B cell (primary cell): ENCODE measurements around the gene LRRC58. TPM values are rescaled to one million over a fixed set of nuclear protein-coding genes. Genes with fewer than 3 reads are reported as not detected.

ENCODE experiments used
- ATAC-seq: fragments of 200-7000 bp; cut with Tn5 transposase; one replicate; pipeline ENCODE4 v1.10.0; 2021; ENCODE audit warnings: low read depth, mild to moderate bottlenecking, moderate number of reproducible peaks, moderate library complexity
- CTCF ChIA-PET: fragments of 350-600 bp; sonication (Branson Sonifier 250); formaldehyde crosslinking; loops from one replicate; lab custom pipeline; 2021; ENCODE audit warnings: antibody characterized with exemption, inconsistent platforms; lab: Charles Lee
- POLR2A ChIA-PET: fragments of 350-600 bp; sonication (Branson Sonifier 250); formaldehyde crosslinking; loops from one replicate; lab custom pipeline; 2021; ENCODE audit warnings: antibody characterized with exemption; lab: Charles Lee
- DNase-seq: peaks from one replicate; pipeline ENCODE4 v3.0.0; 2013
- H2AFZ ChIP-seq: 2 replicates; pipeline ENCODE4 v1.6.1; 2012; ENCODE audit warnings: mild to moderate bottlenecking, low read depth, low read length; ENCODE audit not compliant: insufficient read depth, poor library complexity, severe bottlenecking
- H3K27ac ChIP-seq, 2 donors: 1 replicate in 1 of 2; 2 replicates in 1 of 2; pipeline ENCODE4 v1.5.1; 2012 to 2013; ENCODE audit warnings: low read length in 2 of 2, mild to moderate bottlenecking in 2 of 2, moderate library complexity in 1 of 2
- H3K27me3 ChIP-seq, 4 experiments: fragments of 200-600 bp in 1 of 4; sonication (generic) in 1 of 4; replicated peaks in 1 of 4; 1 replicate in 2 of 4; 2 replicates in 2 of 4; pipeline versions ENCODE4 v1.6.1 to v1.7.0; 2013 to 2016; ENCODE audit warnings: low read length in 3 of 4, mild to moderate bottlenecking in 2 of 4, mixed read lengths in 1 of 4, moderate library complexity in 1 of 4; ENCODE audit not compliant: insufficient read depth in 4 of 4, control insufficient read depth in 3 of 4; ENCODE audit errors: control extremely low read depth in 1 of 4
- H3K36me3 ChIP-seq, 2 experiments: replicated peaks in 1 of 2; 1 replicate in 1 of 2; 2 replicates in 1 of 2; pipeline versions ENCODE4 v1.6.1 to v1.7.1; 2013; ENCODE audit warnings: low read length in 1 of 2; ENCODE audit not compliant: insufficient read depth in 2 of 2, control insufficient read depth in 1 of 2; ENCODE audit errors: control extremely low read depth in 1 of 2, extremely low read depth in 1 of 2
- H3K4me1 ChIP-seq, 2 donors: fragments of 200-600 bp in 1 of 2; sonication (generic) in 1 of 2; 1 replicate in 1 of 2; 2 replicates in 1 of 2; pipeline versions ENCODE4 v1.5.1 to v1.6.1; 2013 to 2017; ENCODE audit warnings: low read length in 2 of 2; ENCODE audit not compliant: control insufficient read depth in 2 of 2, insufficient read depth in 2 of 2
- H3K4me2 ChIP-seq: replicated peaks from 2 replicates; pipeline ENCODE3; 2012; ENCODE audit warnings: mild to moderate bottlenecking, low read depth, low read length; ENCODE audit not compliant: poor library complexity, severe bottlenecking
- H3K4me3 ChIP-seq, 5 experiments: fragments of 200-600 bp in 1 of 5; sonication (generic) in 1 of 5; 1 replicate in 3 of 5; 2 replicates in 2 of 5; pipeline versions ENCODE4 v1.5.1 to v1.7.0; 2011 to 2016; ENCODE audit warnings: low read length in 4 of 5, mild to moderate bottlenecking in 4 of 5, low read depth in 2 of 5, control low read depth in 1 of 5, moderate library complexity in 1 of 5; ENCODE audit not compliant: insufficient read depth in 1 of 5; ENCODE audit errors: control extremely low read depth in 1 of 5, extremely low read depth in 1 of 5
- H3K79me2 ChIP-seq: fragments of 200-600 bp; sonication (generic); one replicate; pipeline ENCODE4 v1.6.0; 2016; ENCODE audit warnings: low read length; ENCODE audit not compliant: control insufficient read depth, insufficient read depth
- H3K9ac ChIP-seq: fragments of 200-600 bp; sonication (generic); 2 replicates; pipeline ENCODE4 v1.6.1; 2017; ENCODE audit warnings: mild to moderate bottlenecking, low read length, moderate library complexity
- H3K9me3 ChIP-seq, 3 donors: one replicate each; pipeline versions ENCODE4 v1.6.1 to v1.7.1; 2013; ENCODE audit warnings: low read length in 2 of 3; ENCODE audit not compliant: control insufficient read depth in 2 of 3, insufficient read depth in 1 of 3; ENCODE audit errors: control extremely low read depth in 1 of 3
- H4K20me1 ChIP-seq: 2 replicates; pipeline ENCODE4 v1.6.0; 2012; ENCODE audit warnings: mild to moderate bottlenecking, low read length; ENCODE audit not compliant: insufficient read depth, control insufficient read depth, poor library complexity, severe bottlenecking
- H3K27ac Mint-ChIP-seq: one replicate; pipeline ENCODE4 v1.8.0; 2021; ENCODE audit warnings: mixed read lengths
- H3K27me3 Mint-ChIP-seq: one replicate; pipeline ENCODE4 v1.8.0; 2021; ENCODE audit warnings: mixed read lengths
- H3K4me1 Mint-ChIP-seq: one replicate; pipeline ENCODE4 v1.8.0; 2021; ENCODE audit warnings: mixed read lengths
- H3K4me3 Mint-ChIP-seq: one replicate; pipeline ENCODE4 v1.8.0; 2021; ENCODE audit warnings: mixed read lengths
- H3K9me3 Mint-ChIP-seq: one replicate; pipeline ENCODE4 v1.8.0; 2022; ENCODE audit warnings: mixed read lengths; ENCODE audit not compliant: insufficient read depth
- EZH2 ChIP-seq: IDR thresholded peaks from 2 replicates; pipeline ENCODE4 v1.6.1; 2012; ENCODE audit warnings: borderline replicate concordance, low read depth, mild to moderate bottlenecking, moderate library complexity, low read length; ENCODE audit not compliant: insufficient read depth, poor library complexity, severe bottlenecking
- WGBS: methylation state at CpG from one replicate; pipeline ENCODE4 v1.1.5; 2013; ENCODE audit warnings: missing lambda C conversion rate; ENCODE audit not compliant: insufficient coverage; 5-methylcytosine and 5-hydroxymethylcytosine counted together
- intact Hi-C: fragments of 100-400 bp; cut with micrococcal nuclease; formaldehyde crosslinking; loops from one replicate; pipeline ENCODE4 v1.10.0; 2022
- polyA plus RNA-seq: library from polyadenylated mRNA; depleted of rRNA; stranded (reverse); fragments of >200 nt; gene quantifications from 2 replicates; pipeline ENCODE4 v1.2.3, GENCODE V29; 2012
- total RNA-seq, 2 donors: library from RNA; stranded (reverse); fragments of 120-200 nt in 1 of 2; gene quantifications; 1 replicate in 1 of 2; 2 replicates in 1 of 2; pipeline versions ENCODE4 v1.2.3 to v1.2.4, GENCODE V29; 2013 to 2022
- TF ChIP-seq, protein P1 (sequence below): fragments of 200-600 bp; IDR thresholded peaks from one replicate; pipeline ENCODE4 v1.8.0; 2022; ENCODE audit warnings: antibody characterized with exemption, mild to moderate bottlenecking

The LRRC58 gene
- total and polyA plus RNA-seq, 2 donors (not counting 1 experiment from before 2014, with no cell fraction given): 5.0 to 16.7 TPM

GRCh38 chr3:120285508-120285841, 63.7 kb downstream of the LRRC58 start:
- intact Hi-C loops: no loop called here
- H3K27me3 Mint-ChIP-seq: peaks cover 56% of the 10 kb centered on the region
- H2AFZ ChIP-seq: no peak overlapping the region
- H3K4me1 Mint-ChIP-seq: peaks cover 2% of the 10 kb centered on the region
- peaks cover 0 to 15% (median 0%) of the 10 kb centered on the region in 3 donors for H3K9me3 ChIP-seq
- WGBS: 12% methylated on average over 7 of the region's 15 CpGs
- H3K4me3 ChIP-seq: no peak overlapping the region
- no peak for TF ChIP-seq EZH2
- TF ChIP-seq, protein P1, sequence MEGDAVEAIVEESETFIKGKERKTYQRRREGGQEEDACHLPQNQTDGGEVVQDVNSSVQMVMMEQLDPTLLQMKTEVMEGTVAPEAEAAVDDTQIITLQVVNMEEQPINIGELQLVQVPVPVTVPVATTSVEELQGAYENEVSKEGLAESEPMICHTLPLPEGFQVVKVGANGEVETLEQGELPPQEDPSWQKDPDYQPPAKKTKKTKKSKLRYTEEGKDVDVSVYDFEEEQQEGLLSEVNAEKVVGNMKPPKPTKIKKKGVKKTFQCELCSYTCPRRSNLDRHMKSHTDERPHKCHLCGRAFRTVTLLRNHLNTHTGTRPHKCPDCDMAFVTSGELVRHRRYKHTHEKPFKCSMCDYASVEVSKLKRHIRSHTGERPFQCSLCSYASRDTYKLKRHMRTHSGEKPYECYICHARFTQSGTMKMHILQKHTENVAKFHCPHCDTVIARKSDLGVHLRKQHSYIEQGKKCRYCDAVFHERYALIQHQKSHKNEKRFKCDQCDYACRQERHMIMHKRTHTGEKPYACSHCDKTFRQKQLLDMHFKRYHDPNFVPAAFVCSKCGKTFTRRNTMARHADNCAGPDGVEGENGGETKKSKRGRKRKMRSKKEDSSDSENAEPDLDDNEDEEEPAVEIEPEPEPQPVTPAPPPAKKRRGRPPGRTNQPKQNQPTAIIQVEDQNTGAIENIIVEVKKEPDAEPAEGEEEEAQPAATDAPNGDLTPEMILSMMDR: no peak
- peaks cover 0 to 46% (median 23%) of the 10 kb centered on the region in 4 experiments for H3K27me3 ChIP-seq
- ChIA-PET POLR2A (no interaction called here), CTCF (no interaction called here)
- H3K4me3 Mint-ChIP-seq: peak overlapping the region; percentile 30
- H3K36me3 ChIP-seq: no peaks in the 10 kb centered on the region
- no peak overlapping the region for H3K9ac ChIP-seq
- no peak overlapping the region for H3K27ac Mint-ChIP-seq
- no peak for DNase-seq
- H3K4me1 ChIP-seq: no peaks in the 10 kb centered on the region
- peak overlapping the region; percentile 57 for H3K4me2 ChIP-seq
- peaks cover 3% of the 10 kb centered on the region for H3K9me3 Mint-ChIP-seq
- H3K79me2 ChIP-seq: no peaks in the 10 kb centered on the region
- no peak overlapping the region for H3K27ac ChIP-seq
- H4K20me1 ChIP-seq: no peaks in the 10 kb centered on the region
- no peak for ATAC-seq

DNA sequence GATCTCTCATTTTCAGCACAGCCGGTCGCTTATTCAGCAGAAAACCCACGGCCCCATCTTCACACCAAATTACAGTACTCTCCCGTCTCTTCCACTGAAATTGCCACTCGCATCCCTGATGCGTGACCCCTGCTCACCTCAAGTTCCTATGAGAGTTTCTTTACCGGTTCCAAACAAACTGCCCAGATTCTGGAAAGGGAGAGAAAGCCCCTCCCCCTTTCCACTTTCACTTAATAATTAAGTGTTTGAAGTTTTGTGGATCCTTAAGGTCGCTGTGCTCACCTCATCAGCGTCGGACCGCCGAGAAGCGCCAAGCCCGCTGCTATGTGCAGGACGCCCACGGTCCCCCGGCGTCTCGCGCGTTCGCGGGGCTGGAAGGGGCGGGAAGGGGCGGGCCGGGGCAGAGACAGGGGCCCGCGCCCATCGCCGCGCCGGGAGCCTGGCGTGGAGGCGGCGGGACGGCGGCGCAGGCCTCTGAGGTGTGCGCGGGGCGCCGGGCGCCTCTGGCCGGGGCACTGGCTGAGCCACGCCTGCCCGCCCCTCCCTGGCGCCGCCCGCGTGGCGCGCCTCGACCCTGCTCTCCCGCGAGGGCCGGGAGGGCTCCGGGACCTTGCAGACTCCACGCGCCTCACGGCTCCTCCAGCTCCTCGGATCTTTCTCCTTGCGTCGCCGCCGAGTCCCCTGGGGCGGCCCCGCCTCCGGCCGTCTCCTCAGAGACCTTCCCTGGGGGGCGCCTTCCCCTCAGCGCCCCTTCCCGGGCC, 64.2 kb downstream of the LRRC58 start, which contains the start of gene GPR156:
Gene GPR156 (minus strand): TSS at position 476 of the 761 bp plus-strand sequence. CDS start 41,124 bp downstream, outside the sequence.
- Mint-ChIP-seq H3K27me3 (peaks cover 56% of the 10 kb centered on the region), H3K9me3 (no peaks in the 10 kb centered on the region), H3K27ac (no peak within 1 kb of the TSS), H3K4me1 (peaks cover 2% of the 10 kb centered on the region), H3K4me3 (peak within 1 kb of the TSS; percentile 30)
- ChIA-PET CTCF (no interaction called here), POLR2A (no interaction called here)
- no peak within 1 kb of the TSS for H3K9ac ChIP-seq
- H3K4me2 ChIP-seq: peak within 1 kb of the TSS; percentile 57
- no peaks in the 10 kb centered on the region for H3K4me1 ChIP-seq
- no peak for TF ChIP-seq EZH2
- TF ChIP-seq, protein P1: no peak
- intact Hi-C loops: no loop called here
- H3K27me3 ChIP-seq: peaks cover 0 to 46% (median 23%) of the 10 kb centered on the region in 4 experiments
- H3K36me3 ChIP-seq: no peaks in the 10 kb centered on the region
- DNase-seq (no peak), ATAC-seq (no peak)
- no peak within 1 kb of the TSS for H3K4me3 ChIP-seq
- H3K9me3 ChIP-seq: peaks cover 0 to 13% (median 0%) of the 10 kb centered on the region in 3 donors
- 8% methylated on average over 69 of the region's 72 CpGs for WGBS
- no peak within 1 kb of the TSS for H2AFZ ChIP-seq
- no peaks in the 10 kb centered on the region for H3K79me2 ChIP-seq
- no peak within 1 kb of the TSS for H3K27ac ChIP-seq
- no peaks in the 10 kb centered on the region for H4K20me1 ChIP-seq
